ENCODE measurements around the gene NCKAP5. TPM values are rescaled to one million over a fixed set of nuclear protein-coding genes. Genes with fewer than 3 reads are reported as not detected.

Gene NCKAP5
- total RNA-seq, 1 donor, result not detected

DNA sequence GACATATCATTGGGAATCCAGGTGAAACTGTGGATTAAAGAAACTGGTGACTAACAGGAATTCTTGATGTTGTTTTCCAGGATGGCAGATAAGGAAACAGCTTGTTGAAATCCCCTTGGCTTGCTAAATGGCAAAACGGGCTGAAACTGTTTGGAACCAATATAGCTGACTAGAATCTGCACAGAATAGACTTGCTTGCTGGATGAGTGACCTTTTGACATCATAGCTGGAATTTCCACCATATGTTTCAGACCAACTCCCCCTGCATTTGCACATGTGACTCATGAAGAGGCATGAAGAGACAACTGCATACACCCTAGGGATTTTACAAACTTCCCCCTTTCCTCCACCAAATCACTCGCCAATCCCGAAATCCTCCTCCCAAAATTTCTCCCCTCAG lies 810.6 kb downstream of the NCKAP5 start:
- DNase-seq (ENCODE audit: low read depth in 2 of 3, low spot score in 2 of 3), result no peak

DNA sequence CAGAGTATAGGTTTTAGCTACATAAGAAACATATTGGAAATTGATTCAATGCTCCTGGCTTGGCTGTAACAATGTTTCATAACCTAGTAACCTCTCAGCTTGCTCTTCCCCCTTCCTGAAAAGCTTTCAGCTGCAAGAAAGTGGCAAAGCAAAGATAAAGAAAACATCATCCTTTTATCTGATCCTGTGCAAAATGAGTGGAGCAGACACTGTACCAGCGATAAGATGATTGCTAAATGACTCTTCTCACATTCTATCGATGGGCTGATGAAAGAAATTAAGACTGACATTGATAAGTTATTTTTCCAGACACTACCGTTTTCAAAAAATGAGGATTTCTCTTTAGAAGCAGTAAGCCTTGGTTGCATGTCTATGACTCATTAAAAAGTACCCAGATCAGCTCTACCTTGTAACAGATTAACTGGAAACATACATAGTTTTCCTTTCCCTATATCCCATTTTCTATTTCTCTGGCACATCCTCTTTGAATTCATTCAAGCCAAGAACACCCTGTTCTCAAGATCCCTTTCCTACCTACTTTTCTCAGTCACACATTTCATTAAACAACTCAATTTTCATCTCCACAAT lies 811.2 kb downstream of the NCKAP5 start:
- no peak for DNase-seq (ENCODE audit: low read depth in 2 of 3, low spot score in 2 of 3)

DNA sequence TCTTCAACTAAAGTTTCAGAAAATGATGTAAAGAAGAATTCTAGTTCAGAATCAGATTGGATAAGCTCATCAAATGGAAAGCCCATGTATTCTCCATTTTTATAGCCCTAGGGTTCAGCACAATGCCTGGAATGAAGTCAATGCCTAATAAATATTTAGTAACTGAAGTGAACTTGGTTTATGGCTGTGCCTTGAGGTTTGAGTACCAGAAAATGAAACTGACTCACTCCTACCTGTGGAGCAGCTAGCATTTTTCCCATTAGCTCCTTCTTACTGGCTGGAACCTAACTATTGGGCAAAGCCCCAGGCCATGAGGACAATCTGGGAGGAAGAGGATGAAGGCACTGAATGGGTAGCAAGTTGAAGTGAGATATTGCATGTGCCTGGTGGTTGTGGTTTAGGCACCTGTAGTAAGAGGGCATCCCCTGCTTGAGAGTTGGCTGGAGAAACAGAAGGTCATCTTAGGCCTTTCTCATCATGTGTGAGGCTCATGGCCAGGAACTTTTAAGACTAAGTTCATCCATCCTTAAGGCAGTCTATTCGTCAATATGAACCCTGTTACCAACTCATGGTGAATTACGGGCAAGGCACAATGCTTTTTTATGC lies 813.3 kb downstream of the NCKAP5 start:
- no peak for DNase-seq (ENCODE audit: low read depth in 2 of 3, low spot score in 2 of 3)

DNA sequence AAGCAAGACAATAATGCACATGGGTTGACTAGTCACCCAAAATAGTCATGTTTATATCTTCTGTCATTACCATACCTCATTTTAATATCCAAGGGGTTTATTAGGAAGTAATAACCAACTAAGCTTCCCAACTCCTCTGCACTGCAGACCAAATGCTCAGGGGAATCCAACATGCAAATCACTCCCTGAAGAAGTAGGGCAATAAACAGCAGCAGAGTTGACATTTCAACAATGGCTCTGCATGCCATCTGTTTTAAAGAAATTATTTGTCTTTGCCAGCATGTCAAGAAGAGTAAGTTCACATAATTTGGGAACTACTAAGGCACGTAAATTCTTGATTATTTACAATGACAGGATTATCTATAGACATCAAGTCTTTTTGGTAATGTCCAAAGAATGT lies 813.9 kb downstream of the NCKAP5 start:
- DNase-seq (ENCODE audit: low read depth in 2 of 3, low spot score in 2 of 3), result no peak

DNA sequence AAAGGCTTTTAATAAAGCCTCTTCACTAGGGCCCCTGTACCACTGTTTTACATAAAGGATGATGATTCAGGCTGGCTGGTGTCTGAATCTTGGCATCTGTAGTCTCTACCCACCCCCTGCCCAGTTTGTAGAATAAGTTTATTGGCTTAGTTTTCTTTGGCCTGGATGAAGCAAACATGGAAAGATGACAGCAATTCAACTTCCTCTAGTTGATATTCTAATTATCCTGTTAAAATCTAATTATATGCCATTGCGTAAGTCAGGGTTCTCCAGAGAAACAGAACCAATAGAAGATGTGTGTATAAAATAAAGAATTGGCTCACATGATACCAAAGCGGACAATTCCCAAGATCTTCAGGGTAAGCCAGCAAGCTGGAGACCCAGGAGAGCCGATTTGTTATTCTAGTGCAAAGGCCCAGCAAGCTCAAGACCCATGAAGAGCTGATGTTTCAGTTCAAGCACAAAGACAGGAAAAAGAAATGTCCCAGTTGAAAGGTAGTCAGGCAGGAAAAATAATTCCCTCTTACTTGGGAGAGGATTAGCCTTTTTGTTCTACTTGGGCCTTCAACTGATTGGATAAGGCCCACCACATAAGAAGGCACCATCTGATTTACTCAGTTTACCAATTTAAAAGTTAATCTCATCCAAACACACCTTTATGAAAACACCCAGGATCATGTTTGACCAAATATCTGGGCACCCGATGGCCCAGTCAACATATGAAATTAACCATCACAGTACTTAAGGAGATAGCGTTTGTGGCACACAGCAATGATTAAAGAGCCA lies 815.6 kb downstream of the NCKAP5 start:
- no peak for DNase-seq (ENCODE audit: low read depth in 2 of 3, low spot score in 2 of 3)

DNA sequence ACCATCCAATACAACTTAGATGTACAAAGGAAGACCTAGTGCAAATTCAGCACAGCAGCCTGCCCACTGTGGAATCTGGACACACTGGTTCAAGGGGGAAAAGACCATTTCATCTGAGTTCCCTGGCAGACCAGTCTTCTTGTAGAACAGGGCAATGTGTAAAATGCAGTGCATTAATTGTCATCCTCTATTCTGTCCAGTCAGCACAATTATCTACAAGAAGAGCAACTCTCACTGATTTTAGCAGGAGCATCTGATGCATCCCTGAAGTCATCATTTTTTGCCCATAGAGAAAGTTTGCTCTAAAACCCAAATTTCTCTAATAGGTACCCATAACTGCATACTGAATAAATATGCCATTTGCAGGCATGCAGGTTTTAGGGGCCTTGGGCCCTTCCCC lies 816.4 kb downstream of the NCKAP5 start:
- no peak for DNase-seq (ENCODE audit: low read depth in 2 of 3, low spot score in 2 of 3)

DNA sequence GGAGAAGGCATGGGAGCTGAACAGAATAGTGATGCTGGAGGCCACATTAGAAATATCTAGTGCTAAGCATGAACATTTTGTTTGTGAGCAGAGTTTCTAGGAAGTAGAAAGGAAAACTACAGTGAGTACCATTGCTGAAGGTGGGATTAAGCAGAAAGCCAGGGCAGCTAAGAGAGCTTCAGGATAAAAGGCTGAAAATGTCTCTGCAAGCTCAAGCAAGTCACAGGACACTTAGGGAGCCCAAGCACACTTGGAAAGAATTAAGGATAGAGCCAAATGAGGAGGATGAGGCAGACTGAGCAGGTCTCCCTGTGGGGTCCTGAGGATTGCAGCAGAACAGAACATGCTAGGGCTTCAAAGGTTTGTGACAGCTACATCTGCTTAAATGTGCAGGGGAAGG lies 817.7 kb downstream of the NCKAP5 start:
- no peak for DNase-seq (ENCODE audit: low read depth in 2 of 3, low spot score in 2 of 3)

DNA sequence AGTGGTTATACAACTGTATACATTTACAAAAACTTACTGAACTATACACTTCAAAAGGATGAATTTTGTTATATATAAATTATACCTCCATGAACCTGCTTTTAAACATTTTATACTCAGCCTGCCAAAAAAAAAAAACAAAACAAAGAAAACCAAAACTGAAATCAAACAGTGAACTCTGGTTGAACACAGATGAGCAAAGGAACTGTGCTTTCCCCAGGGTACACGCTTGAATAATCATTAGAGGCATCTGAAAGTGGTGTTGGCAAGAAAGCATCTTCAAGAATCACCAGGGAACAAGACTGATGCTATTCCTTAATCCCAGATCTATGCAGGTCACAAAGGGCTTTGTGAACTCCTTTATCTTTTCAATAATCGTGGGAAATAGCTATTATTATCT lies 821.2 kb downstream of the NCKAP5 start:
- no peak for DNase-seq (ENCODE audit: low read depth in 2 of 3, low spot score in 2 of 3)

DNA sequence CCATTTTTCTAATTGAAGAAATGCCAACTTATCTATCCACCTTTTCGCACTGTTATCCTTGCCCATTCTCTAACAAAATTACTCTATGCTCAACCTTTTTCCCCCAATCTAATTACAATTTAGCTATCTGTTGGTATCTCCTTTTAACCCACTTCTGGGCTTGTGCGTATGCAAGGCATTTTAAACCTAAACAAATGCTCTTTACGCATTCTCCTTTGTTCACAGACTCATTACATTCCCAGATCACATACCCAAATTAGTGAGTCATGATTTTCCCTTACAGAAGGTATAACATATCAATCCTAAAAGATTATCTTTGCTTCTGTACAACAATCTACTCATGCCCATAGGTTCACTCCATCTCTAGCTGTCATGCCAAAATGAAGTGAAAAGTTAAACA lies 826.5 kb downstream of the NCKAP5 start:
- no peak for DNase-seq (ENCODE audit: low read depth in 2 of 3, low spot score in 2 of 3)

DNA sequence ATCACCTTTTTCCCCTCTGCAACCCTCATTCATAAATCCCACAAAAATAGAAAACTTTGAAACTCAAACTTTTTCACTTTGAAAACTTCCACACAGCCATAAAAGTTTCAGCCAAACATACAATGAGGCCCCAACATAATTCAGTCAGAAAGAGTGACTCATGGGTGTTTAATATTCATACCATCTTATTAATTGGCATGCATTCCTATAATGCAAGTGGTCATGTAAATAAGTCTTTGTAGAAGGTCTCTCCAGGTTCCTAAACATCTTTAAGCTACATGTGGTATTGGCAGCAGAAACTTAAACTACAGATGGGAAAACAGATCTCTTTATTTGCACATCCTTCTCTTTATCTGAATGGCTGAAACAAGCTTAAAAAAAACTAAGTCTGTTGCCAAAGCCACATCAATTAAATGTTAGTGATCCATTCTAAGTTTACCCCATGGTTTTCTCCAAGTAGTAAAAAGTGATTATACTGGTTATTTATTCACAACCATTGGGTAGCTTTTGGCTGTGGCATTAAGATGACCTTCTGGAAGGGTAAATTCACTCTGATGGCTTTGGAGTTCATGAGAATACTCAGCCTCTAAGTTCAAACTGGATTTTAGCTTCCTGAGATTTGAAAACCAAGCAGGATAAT lies 828.1 kb downstream of the NCKAP5 start:
- no peak for DNase-seq (ENCODE audit: low read depth in 2 of 3, low spot score in 2 of 3)

DNA sequence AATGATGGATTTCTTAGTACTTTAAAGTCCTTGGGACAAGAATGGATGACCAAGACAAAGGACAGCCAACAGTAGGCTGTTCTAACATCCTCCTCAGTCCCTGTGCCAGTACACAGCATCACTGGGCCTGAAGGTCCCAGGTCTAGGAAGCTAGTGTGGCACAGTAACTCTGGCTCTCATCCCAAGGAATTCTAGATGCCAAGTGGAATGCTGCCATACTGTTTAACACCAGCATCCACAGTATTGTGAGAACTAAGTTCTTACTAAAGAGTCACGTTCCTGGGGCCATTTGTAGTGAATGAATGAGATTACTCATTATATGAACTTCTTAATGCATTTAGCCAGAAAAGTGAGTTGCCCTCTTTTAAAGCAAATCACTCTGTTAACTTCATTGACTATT lies 830.0 kb downstream of the NCKAP5 start:
- no peak for DNase-seq (ENCODE audit: low read depth in 2 of 3, low spot score in 2 of 3)

DNA sequence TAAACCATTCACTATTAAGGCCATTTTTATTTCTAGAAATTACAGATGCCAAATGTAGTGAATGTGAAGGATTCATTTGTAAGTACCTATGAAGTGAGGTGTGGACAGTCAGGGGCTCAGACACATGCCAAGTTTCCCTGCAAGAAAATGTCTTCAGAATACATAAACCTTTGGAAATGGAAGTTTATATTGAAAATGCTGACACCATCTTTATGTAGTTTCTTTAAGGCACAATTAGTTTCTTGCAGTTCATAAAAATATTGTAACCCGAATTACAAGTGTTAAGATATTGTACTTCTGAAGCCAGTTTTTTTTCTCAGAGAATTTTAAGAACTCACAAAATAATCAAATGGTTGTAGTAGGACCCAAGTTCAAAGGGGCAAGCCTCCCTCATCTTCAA lies 832.2 kb downstream of the NCKAP5 start:
- DNase-seq (ENCODE audit: low read depth in 2 of 3, low spot score in 2 of 3), result no peak

DNA sequence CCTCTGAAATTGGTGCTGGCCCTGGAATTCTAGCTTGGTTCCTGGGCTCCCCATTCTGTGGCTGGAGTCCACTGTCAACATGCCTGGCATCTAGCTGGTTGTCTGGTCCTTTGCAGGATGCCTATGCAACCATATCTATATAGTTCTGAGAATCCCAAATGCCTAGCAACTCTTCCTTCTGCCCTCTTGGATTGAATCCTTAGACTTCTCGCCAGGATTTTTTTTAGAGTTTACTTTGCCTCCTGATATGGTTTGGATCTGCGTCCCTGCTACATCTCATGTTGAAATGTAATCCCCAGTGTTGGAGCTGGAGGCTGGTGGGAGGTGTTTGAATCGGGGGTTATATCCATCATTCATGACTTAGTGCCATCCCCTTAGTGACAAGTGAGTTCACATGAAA lies 833.3 kb downstream of the NCKAP5 start:
- DNase-seq (ENCODE audit: low read depth in 2 of 3, low spot score in 2 of 3), result no peak

DNA sequence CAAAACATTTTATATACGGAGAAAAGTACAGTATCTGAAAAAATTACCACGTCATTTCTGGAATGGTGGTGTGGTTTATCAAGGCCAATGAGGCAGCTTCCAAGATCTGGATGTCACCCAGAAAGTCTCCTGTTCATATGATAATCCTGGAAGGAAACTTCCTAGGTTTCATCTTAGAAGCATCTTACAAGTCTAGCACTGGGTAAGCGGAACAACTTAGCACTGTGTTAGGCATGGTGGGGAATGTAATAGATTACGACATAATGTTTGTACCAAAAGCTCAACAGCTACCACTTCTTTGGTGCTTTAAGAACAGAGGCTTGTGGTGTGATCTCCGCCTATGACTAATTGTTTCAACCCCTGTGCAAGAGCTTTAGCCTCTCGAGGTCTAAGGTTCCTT lies 835.2 kb downstream of the NCKAP5 start:
- DNase-seq (ENCODE audit: low read depth in 2 of 3, low spot score in 2 of 3), result no peak

DNA sequence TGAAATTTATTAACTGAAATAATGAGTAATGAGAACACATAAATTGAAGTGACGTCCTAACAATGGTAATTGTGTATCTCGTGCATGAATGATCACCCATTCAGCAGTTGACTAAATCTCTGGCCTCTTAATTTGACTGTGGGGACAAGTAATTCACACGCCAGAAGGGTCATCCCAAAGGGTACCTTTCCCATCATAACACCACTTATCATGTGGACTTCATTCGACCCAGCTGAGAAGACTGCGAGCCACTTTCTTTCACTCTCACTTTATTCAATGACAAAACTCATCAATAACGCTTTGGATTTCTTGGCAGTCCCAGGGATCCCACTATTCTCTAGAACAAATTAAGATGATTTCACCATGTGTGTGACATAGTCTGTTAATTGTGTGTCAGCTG lies 835.6 kb downstream of the NCKAP5 start:
- DNase-seq (ENCODE audit: low read depth in 2 of 3, low spot score in 2 of 3), result no peak

DNA sequence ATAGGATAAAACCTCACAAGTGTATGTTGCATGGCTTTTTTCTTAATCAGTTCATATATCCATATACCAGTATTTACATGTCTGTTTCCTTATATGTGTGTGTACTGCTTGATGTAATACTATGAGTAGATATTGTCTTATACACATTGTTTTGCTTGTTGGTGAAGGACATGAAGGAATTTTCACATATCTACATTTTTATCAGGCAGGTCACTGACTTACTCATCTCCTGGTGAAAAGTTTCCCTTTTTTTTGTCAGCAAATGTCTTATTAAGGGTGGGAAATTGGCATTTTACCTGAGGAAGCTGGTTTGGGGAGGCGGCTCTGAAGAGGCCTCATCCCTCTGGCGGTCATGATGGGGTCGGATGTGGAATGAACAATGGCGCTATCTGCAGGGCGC lies 836.8 kb downstream of the NCKAP5 start:
- no peak for DNase-seq (ENCODE audit: low read depth in 2 of 3, low spot score in 2 of 3)

DNA sequence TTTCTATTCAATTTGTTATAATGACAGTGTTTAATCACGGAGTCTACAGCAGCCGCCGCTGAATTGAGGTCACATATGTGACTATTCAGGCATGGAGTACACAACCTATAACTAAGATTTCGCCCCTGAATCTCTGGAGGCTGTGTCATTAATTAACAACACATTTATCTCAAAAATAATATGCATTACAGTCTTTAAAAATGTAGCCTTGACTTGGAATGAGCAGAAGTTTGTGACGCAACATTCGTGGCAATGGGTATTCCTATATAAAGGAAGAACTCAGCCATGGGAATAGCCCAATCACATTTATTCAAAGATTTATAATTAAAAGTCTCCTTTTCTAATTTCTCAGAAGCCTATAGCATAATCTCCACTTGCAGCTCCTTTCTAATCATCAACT lies 837.7 kb downstream of the NCKAP5 start:
- DNase-seq (ENCODE audit: low read depth in 2 of 3, low spot score in 2 of 3), result no peak

DNA sequence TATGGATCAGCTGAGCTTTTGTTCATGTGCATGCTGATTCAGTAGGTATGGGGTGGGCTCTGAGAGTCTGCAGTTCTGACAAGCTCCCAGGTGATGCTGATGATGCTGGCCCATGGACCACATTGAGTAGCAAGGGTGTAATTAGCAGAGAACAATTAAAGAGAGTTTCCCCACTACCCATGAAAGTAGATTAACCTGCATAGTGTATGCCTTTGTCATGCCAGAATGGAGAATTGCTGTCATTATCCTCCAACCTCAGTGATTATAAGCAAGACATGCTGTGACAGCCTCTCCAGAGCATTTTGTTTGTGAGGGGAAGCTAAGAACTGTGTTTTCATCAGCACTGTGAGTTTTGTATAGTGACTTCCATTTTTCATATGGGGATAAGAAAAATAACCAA lies 838.7 kb downstream of the NCKAP5 start:
- no peak for DNase-seq (ENCODE audit: low read depth in 2 of 3, low spot score in 2 of 3)

DNA sequence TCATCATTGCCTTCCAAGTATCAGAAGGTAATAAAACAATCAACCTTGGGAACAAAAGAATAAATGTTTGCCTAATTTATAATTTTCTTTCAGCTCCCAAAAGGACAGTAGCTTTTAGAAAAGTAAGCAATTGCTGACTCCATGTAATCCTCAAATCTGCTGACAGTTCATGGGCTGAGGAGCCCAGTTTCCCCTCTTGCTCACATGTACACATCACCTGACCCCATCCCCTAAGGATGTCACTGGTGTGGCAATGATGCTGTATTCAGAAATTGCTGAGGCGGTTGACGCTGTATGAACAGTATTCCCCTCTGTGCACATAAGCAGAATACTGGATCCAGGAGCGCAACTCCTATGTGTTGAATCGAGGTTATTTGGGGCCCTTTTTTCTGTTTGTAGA lies 842.1 kb downstream of the NCKAP5 start:
- no peak for DNase-seq (ENCODE audit: low read depth in 2 of 3, low spot score in 2 of 3)

DNA sequence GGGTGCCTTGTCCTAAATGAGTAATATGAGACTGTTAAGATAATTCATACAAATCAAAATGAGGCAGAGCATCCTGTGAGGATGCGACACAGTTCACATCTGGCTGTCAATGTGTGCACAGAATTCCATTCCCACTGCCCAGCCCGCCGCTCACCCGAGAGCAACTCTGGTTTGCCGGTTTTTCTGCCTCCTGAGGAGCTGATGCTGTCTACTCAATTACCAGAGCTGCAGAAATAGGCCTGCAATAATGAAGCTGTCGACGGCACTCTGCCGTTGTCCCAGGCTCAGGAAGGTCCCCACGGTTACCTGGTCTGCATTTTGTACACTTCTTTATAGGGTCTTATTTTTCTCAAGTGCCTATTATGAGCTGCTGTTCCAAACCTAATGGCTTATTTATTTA lies 842.5 kb downstream of the NCKAP5 start:
- DNase-seq (ENCODE audit: low read depth in 2 of 3, low spot score in 2 of 3), result no peak

DNA sequence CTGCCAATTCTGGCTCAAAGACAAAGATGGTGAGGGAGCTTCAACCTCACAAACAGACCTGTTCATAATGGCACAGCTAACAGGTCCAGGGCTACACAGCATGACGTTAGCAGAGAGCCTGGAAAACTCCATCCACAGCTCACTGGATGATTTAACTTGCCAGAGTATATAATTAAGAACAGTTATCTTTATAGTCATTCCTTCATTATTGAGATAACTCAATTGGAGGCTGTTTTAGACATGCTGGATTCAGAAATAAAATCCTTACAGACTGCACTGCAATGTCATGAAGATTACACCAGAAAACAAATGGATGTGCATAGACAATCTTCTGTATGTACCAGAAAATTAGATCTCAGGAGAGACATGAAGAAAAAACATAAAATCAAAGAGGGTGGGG lies 843.1 kb downstream of the NCKAP5 start:
- DNase-seq (ENCODE audit: low read depth in 2 of 3, low spot score in 2 of 3), result no peak

DNA sequence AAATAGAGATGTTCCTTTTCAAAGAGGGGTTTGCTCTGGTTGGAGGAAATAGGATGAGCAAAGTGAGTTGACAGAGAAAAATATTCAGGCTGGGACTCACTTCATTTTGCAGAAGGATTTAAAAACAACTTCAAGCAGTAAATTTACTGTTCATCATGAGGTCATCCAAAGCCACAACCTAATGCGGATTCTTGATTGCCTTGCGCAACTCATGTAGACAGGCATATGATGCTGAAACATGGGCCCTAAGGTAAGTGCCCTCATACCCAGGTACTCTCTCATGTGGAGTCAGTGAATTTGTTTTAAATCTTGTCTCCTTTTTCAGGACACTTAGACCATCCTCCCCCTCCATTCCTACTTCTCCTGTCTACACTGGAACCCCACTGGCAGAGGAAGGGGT lies 846.3 kb downstream of the NCKAP5 start:
- no peak for DNase-seq (ENCODE audit: low read depth in 2 of 3, low spot score in 2 of 3)
